OCI-LY1 (cell line): ENCODE data around the gene VSIG10.

Experiments used
- H2AFZ ChIP-seq: fragments of 200-600 bp; sonication (generic), shearing (Covaris generic); 2 replicates; pipeline ENCODE4 v1.6.0; 2014; ENCODE audit warnings: antibody characterized with exemption, mild to moderate bottlenecking, low read length
- H3F3A ChIP-seq: fragments of 200-600 bp; sonication (generic), shearing (Covaris generic); 2 replicates; pipeline ENCODE4 v1.6.0; 2014; ENCODE audit warnings: mild to moderate bottlenecking, antibody characterized with exemption, low read length, moderate library complexity; ENCODE audit not compliant: insufficient read depth
- H3K27ac ChIP-seq: fragments of 200-600 bp; sonication (generic); 2 replicates; pipeline ENCODE4 v1.5.1; 2014; ENCODE audit warnings: low read length, mixed run types, mild to moderate bottlenecking, low read depth; ENCODE audit not compliant: poor library complexity, severe bottlenecking
- H3K27me3 ChIP-seq: fragments of 200-600 bp; sonication (generic); 2 replicates; pipeline ENCODE4 v1.6.0; 2014; ENCODE audit warnings: antibody characterized with exemption, mild to moderate bottlenecking, low read length, moderate library complexity; ENCODE audit not compliant: insufficient read depth
- H3K36me3 ChIP-seq: fragments of 200-600 bp; sonication (generic); 2 replicates; pipeline ENCODE4 v1.6.1; 2014; ENCODE audit warnings: mild to moderate bottlenecking, antibody characterized with exemption, low read length, moderate library complexity, mixed read lengths; ENCODE audit not compliant: insufficient read depth
- H3K4me1 ChIP-seq: fragments of 200-600 bp; sonication (generic); 2 replicates; pipeline ENCODE4 v1.5.1; 2014; ENCODE audit warnings: mild to moderate bottlenecking, low read length, moderate library complexity; ENCODE audit not compliant: insufficient read depth, severe bottlenecking
- H3K4me2 ChIP-seq: fragments of 200-600 bp; sonication (generic), shearing (Covaris generic); 2 replicates; pipeline ENCODE4 v1.6.1; 2014; ENCODE audit warnings: low read length
- H3K4me3 ChIP-seq: fragments of 200-600 bp; sonication (generic); 2 replicates; pipeline ENCODE4 v1.5.1; 2014; ENCODE audit warnings: low read length, low read depth, mild to moderate bottlenecking, mixed read lengths; ENCODE audit not compliant: poor library complexity, severe bottlenecking
- H3K79me2 ChIP-seq: fragments of 200-600 bp; shearing (Covaris generic); 2 replicates; pipeline ENCODE4 v1.6.1; 2016; ENCODE audit warnings: mixed run types, low read length, mixed read lengths; ENCODE audit not compliant: insufficient read depth
- H3K9ac ChIP-seq: fragments of 200-600 bp; sonication (generic), shearing (Covaris generic); 2 replicates; pipeline ENCODE4 v1.6.1; 2014; ENCODE audit warnings: mild to moderate bottlenecking, low read length, mixed read lengths
- H3K9me2 ChIP-seq: fragments of 200-600 bp; sonication (generic), shearing (Covaris generic); 2 replicates; pipeline ENCODE4 v1.6.1; 2014; ENCODE audit warnings: low read depth, mild to moderate bottlenecking, low read length, mixed read lengths
- H3K9me3 ChIP-seq: fragments of 200-600 bp; shearing (Covaris generic); 2 replicates; pipeline ENCODE4 v1.6.1; 2014; ENCODE audit warnings: low read length, mixed read lengths
- H4K20me1 ChIP-seq: fragments of 200-600 bp; sonication (generic), shearing (Covaris generic); 2 replicates; pipeline ENCODE4 v1.6.0; 2016; ENCODE audit warnings: mild to moderate bottlenecking, low read length; ENCODE audit not compliant: insufficient read depth
- EZH2 ChIP-seq: fragments of 200-600 bp; sonication (generic), shearing (Covaris generic); IDR thresholded peaks from 2 replicates; pipeline ENCODE4 v1.8.0; 2017; ENCODE audit warnings: borderline replicate concordance, mixed run types, mild to moderate bottlenecking, antibody characterized with exemption, low read length, moderate library complexity, mixed read lengths
- TF ChIP-seq, protein P1 (sequence below): fragments of 200-600 bp; sonication (generic), shearing (Covaris generic); IDR thresholded peaks from 2 replicates; pipeline ENCODE4 v1.5.1; 2017; ENCODE audit warnings: mild to moderate bottlenecking, antibody characterized with exemption, low read length, moderate library complexity, mixed read lengths

The VSIG10 gene

GRCh38 chr12:118017926-118018325 is 85.9 kb downstream of the VSIG10 start:
- Histone ChIP-seq H3K4me1 (peaks cover 19% of the 10 kb centered on the region), H3K4me2 (peak overlapping the region; percentile 75), H3K27me3 (no peaks in the 10 kb centered on the region), H4K20me1 (no peaks in the 10 kb centered on the region), H3K4me3 (peak overlapping the region; percentile 76), H3K9ac (peak overlapping the region; percentile 79), H3K9me2 (no peaks in the 10 kb centered on the region), H3F3A (no peaks in the 10 kb centered on the region), H3K9me3 (no peaks in the 10 kb centered on the region), H2AFZ (no peak overlapping the region), H3K79me2 (peaks cover 10% of the 10 kb centered on the region; the same call in 1 of the 2 replicates), H3K36me3 (peaks cover 43% of the 10 kb centered on the region), H3K27ac (no peak overlapping the region)
- TF ChIP-seq, protein P1, sequence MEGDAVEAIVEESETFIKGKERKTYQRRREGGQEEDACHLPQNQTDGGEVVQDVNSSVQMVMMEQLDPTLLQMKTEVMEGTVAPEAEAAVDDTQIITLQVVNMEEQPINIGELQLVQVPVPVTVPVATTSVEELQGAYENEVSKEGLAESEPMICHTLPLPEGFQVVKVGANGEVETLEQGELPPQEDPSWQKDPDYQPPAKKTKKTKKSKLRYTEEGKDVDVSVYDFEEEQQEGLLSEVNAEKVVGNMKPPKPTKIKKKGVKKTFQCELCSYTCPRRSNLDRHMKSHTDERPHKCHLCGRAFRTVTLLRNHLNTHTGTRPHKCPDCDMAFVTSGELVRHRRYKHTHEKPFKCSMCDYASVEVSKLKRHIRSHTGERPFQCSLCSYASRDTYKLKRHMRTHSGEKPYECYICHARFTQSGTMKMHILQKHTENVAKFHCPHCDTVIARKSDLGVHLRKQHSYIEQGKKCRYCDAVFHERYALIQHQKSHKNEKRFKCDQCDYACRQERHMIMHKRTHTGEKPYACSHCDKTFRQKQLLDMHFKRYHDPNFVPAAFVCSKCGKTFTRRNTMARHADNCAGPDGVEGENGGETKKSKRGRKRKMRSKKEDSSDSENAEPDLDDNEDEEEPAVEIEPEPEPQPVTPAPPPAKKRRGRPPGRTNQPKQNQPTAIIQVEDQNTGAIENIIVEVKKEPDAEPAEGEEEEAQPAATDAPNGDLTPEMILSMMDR, result no peak
- no peak for TF ChIP-seq EZH2

DNA sequence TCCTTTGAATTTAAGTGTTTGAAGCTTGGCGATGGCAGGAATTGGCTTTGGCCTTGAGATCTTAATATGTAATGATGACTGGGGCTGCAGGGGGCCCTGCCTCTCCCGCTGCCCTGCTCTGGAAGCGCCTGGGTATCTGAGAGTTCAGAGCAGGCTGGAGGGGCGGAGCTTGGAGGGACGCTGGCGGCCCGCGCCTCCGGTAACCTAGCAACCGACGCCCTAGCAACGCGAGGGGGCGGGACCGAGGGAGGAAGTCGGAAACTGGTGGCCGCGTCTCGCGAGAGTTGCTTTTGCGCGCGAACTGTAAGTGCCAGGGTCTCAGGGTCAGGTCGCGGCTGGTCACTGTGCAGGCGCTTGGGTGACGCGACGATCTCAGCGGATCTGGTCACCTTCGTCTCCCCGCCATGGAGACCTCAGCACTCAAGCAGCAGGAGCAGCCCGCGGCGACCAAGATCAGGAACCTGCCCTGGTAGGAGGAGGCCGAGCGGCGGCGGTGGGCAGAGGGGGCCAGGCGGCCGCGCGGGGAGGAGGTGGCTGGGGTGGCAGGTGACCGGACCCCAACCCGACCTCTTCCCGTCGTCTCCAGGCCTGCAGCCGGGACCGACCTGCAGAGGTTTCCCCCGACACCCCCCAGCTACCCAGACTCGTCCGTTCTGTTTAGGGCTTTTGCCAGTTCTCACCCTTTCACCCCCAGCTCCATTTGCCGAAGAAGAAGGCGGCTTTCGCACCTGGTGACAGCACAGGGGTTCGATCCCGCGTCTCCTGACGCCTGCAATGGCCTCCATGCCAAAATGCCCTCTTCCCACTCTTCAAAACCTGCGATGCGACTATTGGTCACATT is 87.2 kb downstream of the VSIG10 start, which contains the start of gene RFC5:
Gene RFC5, plus strand, starts transcription at position 280 of the 841 bp plus-strand sequence. Its CDS starts 125 bp downstream, at position 405.
- Histone ChIP-seq H3K9me3 (no peaks in the 10 kb centered on the region), H3K9me2 (no peaks in the 10 kb centered on the region), H3K79me2 (peaks cover 10% of the 10 kb centered on the region; the same call in 1 of the 2 replicates), H3K36me3 (peaks cover 33% of the 10 kb centered on the region), H3K4me1 (peaks cover 19% of the 10 kb centered on the region), H3K27ac (no peak within 1 kb of the TSS), H3K27me3 (no peaks in the 10 kb centered on the region), H3F3A (no peaks in the 10 kb centered on the region), H3K4me2 (peak within 1 kb of the TSS; percentile 75), H4K20me1 (no peaks in the 10 kb centered on the region), H2AFZ (no peak within 1 kb of the TSS), H3K4me3 (peak within 1 kb of the TSS; percentile 76), H3K9ac (peak within 1 kb of the TSS; percentile 79)
- TF ChIP-seq, protein P1, result no peak
- no peak for TF ChIP-seq EZH2

GRCh38 chr12:118015944-118016343 is 87.9 kb downstream of the VSIG10 start:
- Histone ChIP-seq H3K4me2 (peak overlapping the region; percentile 36), H3K36me3 (peaks cover 26% of the 10 kb centered on the region), H3K9me3 (no peaks in the 10 kb centered on the region), H3K4me3 (peak overlapping the region; percentile 76), H3K9me2 (no peaks in the 10 kb centered on the region), H2AFZ (no peak overlapping the region), H3K4me1 (peaks cover 19% of the 10 kb centered on the region), H3K9ac (no peak overlapping the region), H4K20me1 (no peaks in the 10 kb centered on the region), H3K27ac (no peak overlapping the region), H3F3A (no peaks in the 10 kb centered on the region), H3K79me2 (peaks cover 10% of the 10 kb centered on the region; the same call in 1 of the 2 replicates), H3K27me3 (no peaks in the 10 kb centered on the region)
- TF ChIP-seq, protein P1, result no peak
- no peak for TF ChIP-seq EZH2
